Esophagus squamous epithelium (tissue), 4 donors: ENCODE data around the gene ROPN1L.

ENCODE experiments used
- POLR2A ChIP-seq, 4 donors: fragments of 450-650 bp; IDR thresholded peaks; one replicate each; pipeline ENCODE4 v1.6.1; 2017; ENCODE audit warnings: antibody characterized with exemption in 4 of 4, mild to moderate bottlenecking in 4 of 4, moderate library complexity in 3 of 4
- TF ChIP-seq, protein P1 (sequence below), 6 experiments: fragments of 450-650 bp in 4 of 6; fragments of 200-600 bp in 2 of 6; sonication (generic) in 2 of 6; IDR thresholded peaks; one replicate each; pipeline ENCODE4 v1.5.1; 2016 to 2019; ENCODE audit warnings: antibody characterized with exemption in 6 of 6, mild to moderate bottlenecking in 4 of 6, moderate library complexity in 4 of 6

DNA sequence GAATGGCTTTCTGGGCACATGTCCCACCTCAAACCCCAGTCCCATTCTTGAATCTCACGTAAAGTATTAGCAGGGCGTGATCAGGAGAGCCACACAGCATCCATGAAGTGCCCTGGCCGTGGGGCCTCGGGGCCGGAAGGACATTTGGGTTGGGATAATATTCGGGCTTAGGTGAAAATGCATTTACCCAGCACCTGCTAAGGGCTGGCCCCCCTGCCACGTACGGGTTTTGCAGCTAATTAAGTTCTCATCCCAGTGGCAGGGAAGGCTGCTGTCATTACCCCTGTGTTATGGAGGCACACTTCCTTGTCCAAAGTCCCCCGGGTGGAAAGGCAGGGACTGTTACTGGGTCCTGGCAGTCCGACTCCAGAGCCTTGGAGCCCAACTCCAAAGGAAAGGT lies 29.0 kb downstream of the ROPN1L start:
- TF ChIP-seq, protein P1, sequence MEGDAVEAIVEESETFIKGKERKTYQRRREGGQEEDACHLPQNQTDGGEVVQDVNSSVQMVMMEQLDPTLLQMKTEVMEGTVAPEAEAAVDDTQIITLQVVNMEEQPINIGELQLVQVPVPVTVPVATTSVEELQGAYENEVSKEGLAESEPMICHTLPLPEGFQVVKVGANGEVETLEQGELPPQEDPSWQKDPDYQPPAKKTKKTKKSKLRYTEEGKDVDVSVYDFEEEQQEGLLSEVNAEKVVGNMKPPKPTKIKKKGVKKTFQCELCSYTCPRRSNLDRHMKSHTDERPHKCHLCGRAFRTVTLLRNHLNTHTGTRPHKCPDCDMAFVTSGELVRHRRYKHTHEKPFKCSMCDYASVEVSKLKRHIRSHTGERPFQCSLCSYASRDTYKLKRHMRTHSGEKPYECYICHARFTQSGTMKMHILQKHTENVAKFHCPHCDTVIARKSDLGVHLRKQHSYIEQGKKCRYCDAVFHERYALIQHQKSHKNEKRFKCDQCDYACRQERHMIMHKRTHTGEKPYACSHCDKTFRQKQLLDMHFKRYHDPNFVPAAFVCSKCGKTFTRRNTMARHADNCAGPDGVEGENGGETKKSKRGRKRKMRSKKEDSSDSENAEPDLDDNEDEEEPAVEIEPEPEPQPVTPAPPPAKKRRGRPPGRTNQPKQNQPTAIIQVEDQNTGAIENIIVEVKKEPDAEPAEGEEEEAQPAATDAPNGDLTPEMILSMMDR (IDR thresholded peaks at IDR 0.05) = no peak
- TF ChIP-seq POLR2A (IDR thresholded peaks at IDR 0.05) = no peak
